HG03342 (cell line): ENCODE results near the gene ARHGEF12.
A peak's percentile ranks its signal among the peaks of the same experiment; 100 is the strongest.

Experiments
- ATAC-seq: cut with Tn5 transposase; IDR thresholded peaks from one replicate; pipeline ENCODE4 v1.9.1; 2021; ENCODE audit warnings: mild to moderate bottlenecking, moderate library complexity; ENCODE audit not compliant: unreplicated experiment

Gene ARHGEF12

DNA sequence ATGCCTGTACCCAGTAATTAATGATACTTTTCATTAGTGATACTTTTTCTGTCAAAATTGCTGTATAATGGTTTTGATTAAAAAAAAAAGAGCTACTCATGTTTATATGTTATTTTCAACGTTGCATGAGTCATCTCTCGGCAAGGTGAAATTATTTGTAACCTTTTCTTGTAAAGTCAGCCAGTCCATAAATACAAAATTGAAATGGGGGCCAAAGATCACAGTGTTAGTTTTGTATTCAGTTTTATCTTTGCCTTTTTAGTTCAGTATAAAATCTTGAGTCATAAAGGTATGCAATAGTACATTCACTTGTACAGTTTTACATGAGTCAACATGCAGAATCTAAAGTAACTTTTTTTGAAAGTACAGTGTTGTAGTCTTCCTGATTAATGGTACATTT, 4.3 kb downstream of the ARHGEF12 start:
- no peak for ATAC-seq

DNA sequence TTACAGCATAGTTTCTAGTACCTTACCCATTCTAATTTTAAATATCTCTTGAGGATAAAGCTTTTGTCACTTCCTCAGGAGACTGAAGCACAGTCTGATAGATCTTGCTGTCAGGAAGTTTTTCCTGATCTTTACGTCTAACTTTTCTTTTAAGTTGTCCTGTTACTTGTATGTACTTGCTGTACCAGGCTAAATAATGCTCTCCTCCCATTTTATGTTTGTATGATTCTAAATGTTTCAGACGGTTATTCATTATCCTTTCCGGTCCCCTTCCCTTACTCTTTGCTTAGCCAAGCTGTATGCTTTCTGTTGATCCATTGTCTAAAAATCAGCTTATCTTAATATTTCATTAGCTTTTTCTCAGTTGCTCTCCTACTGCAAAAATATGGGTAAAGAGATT, 6.0 kb downstream of the ARHGEF12 start:
- ATAC-seq: no peak

DNA sequence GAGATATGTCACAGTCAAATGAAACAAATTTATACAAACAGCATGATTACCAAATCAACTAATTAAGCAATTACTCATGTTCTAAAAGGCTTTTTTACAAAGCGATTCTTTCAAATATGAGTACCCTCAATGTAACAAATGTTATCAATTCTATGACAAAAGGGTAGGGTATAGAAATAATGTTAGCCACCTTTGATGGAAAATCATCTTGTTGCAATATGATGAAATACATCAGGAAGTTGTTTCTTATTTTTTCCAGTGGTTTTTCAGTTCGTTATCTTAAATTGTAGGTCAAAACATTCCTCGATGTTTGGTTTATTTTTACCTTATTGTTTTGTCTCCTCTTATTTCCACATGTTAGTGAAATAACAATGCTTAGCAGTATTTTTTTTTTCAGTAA, 6.5 kb downstream of the ARHGEF12 start:
- ATAC-seq: no peak

DNA sequence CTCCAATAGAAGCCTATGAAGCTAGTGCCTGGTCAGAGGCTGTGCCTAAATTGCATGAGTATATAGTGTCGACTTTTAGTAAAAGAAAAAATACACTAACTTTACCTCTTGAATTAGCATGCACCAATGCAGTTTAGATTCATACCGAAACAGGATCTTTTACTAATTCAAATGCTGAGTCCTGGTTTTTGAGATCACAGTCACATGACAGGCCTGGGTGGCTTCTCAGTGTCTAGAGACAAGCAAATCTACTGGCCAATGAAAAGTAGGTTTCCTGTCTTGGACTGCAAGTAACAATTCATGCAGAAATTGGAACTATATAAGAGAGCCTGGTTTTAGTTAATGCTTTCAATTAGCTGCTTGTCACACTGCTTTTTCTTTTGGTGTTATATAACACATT, 7.2 kb downstream of the ARHGEF12 start:
- peak; percentile 56 for ATAC-seq

DNA sequence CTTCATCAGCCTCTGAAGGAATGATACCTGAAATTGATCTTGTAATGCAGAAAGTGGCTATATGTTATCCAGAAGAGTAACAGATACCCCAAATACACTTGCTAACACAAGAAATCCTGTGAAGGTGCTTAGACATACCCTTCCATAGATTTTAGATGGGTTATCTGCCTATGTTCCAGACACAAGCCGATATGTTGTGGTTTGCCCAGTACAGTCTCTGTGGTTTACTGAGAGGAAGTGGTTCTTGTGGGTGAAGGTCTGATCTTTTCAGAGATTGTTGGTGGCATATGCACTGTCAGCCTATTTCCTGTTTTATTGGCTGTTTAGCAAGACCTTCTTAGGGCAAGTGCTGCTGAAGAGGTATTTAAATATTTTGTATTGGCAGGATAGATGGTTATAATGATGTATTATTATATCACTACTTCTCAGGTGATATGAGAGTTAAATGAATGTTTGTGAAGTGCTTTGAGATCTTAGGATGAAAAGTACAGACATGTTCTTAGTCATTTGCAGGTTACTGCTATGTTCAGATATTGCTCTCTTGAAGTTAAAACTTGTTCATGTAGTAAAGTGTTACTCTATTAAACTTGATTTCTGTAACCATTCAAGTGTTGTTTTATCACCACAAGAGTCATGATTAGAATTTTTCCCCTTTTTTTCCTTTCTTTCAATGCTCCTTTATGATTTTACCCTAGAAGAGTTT, 8.2 kb downstream of the ARHGEF12 start:
- peak; percentile 69 for ATAC-seq

DNA sequence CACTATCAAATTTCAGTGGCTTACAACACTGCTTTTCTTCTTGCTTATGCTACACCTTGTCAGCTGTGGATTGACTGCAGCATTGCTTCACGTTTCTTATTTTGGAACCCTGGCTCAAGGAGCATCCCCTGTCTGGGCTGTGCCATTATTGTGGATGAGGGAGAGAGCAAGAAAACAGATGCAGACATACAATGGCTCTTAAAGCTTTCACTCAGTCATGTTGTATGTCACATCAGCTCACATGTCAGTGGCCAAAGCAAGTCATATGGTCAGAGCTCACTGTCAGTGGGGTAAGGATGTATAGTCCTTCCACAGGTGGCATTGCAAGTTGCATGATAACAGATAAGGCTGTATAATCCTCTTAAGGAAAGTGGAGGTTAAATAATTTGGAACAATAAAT, 10.0 kb downstream of the ARHGEF12 start:
- no peak for ATAC-seq

DNA sequence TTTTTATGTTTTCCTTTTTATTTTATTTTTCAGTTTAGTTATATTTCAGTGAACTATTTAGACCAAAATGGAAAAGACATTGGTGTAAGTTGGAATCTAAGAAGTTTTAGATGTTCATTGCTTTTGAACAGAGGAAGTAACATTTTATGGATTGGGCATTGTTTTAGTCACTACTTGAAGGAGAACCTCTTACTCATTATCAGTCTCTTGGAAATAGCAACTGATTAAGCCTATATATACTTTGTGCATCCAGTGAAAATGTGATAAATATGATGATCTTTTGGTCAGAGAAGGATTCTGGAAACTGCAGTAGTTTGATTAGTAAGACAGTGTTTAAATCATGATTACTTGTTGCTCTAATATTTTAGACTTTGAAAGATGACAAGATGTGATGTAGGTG, 14.4 kb downstream of the ARHGEF12 start:
- ATAC-seq: no peak

DNA sequence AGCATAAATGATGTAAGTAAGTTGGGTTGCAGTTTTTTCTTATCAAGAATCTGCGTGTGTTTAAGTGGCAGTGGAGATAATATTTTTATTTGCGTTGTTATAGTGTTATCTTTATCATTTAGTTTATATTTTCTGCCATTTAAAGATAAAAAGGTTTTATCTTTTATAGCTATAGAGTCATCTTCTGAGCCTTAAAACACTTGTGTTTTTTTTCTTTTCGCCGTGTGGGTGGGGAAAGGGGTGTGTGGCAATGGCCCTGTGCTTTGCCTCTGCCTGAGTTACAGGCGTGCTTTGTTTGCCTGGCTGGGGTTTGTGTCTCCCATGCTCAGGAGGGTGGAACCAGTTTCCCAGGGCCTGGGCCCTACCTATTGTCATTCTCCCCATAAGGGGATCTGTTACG, 16.2 kb downstream of the ARHGEF12 start:
- ATAC-seq: no peak

DNA sequence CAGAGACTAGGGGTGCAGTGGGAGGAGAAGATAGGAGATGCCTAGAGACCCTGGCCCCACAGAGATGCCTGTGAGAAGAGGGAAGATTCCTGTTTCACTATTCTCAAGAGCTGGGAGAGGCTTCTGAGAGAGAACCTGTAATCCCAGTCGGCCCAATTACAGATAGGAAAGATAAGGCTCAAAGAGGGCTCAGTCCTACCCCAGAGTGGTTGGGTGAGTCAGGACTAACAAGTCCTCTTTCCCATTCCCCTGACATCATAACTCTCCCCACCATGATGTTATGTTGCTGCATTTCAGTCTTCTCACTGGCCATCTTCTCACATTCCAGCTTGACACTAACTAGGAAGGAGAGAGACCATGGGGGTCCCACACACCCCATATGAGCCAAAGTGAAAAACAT, 17.9 kb downstream of the ARHGEF12 start:
- ATAC-seq: no peak

DNA sequence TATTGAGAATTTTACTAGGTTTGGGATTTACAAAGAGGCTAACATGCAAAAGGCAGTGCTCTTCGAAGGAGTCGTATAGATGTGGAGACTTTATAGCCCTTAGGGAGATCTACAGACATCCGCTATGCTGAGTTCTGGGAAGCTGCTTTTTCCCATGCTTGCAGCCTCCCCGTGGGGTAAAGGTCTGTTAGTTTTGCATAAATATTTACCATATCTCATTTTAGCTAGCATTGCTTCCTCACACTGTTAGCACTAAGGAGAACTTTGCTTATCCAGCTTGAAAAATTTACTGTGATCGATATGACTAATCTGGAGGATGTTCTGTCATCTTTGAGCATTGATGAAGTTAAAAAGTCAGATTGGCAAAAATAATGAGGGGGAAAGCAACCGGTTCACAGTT, 18.6 kb downstream of the ARHGEF12 start:
- no peak for ATAC-seq

DNA sequence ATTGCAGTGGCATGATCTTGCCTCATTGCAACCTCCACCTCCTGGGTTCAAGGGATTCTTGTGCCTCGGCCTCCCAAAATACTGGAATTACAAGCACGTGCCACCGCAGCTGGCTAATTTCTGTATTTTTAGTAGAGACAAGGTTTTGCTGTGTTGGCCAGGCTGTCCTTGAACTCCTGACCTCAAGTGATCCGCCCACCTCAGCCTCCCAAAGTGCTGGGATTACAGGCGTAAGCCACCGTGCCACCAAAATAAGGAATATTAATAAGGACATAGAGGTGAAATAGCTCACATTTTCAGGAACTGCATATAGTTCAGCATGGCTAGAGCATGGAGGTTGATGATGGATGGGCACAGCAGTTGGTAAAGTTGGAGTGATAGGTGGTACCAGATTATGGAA, 21.4 kb downstream of the ARHGEF12 start:
- no peak for ATAC-seq

DNA sequence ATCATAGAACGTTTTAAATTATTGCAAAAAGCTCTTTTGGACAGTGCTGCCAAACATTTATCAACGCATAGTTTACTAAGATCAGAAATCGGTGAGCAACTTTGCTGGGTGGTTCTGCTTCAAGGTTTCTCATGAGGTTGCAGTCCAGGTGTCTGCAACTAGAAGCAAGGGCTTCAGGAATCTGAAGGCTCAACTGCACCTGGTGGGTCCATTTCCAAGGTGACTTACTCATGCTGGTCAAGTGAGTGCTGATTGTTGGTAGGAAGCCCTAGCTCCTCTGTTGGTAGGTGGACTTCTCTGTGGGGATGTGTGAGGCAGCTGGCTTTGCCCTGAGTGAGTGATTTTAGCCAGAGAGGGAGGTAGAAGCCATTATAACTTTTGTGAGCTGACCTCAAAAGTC, 22.5 kb downstream of the ARHGEF12 start:
- no peak for ATAC-seq

DNA sequence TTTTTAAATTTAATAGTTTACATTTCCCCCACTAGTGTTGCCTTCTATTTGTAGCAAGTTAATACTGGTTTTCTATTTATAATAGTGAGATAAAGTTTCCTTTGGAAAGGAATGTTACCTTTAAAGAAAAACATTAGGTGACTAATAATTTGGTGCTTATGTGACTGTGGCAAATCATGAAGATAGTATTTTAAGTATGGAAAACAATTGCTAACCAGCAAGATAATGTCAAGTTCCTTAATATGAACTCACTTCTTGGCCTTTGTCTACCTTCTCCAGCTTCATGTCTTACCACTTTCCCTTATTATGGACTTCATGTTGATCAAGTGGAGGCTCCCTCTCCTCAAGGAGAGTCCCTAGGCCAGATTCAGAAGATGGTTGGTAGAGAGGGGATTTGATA, 27.2 kb downstream of the ARHGEF12 start:
- no peak for ATAC-seq

DNA sequence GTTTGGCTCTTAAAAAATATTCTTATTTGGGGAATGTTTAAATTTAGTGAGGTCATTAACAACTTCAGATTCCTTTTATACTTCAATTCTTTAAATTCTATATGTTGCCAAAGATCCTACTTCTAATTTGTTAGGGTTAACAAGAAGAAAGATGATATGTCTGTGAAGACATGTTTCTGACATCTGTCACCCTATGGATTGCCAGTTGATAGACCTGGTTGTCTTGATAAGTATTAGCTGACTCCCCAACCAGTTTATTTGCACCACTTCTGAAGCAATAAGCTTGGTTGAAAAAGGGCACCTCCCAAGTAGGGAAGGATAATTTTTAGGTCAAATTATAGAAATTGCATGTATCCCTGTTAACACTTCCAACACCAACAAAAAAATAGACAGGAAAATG, 29.3 kb downstream of the ARHGEF12 start:
- ATAC-seq: no peak

DNA sequence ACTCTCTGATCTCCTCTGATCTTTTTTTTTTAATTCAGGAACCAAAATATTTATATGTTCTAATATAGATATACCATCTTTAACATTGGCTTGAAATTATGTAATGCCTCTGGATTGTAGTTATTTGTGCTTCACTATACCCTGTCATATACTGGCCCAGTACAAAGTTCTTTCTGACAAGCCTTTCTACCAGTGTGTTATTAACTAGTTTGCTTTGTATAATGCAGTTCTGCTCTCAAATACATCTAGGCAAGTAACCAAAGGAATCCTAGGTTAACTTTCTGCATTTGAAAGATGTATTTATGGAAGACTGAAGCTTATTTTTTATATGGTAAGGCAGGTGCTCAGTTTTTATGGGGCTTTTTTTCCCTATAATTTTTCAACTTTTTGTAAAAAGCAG, 36.1 kb downstream of the ARHGEF12 start:
- ATAC-seq: no peak

DNA sequence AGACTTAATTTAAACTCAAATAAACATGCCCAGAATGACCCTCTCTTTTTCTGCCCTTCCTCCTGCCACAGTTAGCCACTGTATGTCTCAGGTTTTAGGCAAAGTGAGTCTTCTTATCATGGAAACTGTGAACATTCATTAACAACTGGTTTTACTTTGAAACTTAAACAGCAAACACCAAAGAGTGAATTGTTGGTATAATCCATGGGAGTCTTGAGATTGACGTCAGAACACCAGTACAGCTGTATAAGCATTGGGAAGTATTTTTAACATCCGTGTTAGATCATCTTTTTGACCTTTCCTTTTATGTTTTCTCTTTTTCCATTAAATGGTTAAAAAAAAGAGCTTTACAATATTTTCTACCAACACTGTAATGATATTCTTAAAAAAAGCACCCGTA, 38.9 kb downstream of the ARHGEF12 start:
- no peak for ATAC-seq

DNA sequence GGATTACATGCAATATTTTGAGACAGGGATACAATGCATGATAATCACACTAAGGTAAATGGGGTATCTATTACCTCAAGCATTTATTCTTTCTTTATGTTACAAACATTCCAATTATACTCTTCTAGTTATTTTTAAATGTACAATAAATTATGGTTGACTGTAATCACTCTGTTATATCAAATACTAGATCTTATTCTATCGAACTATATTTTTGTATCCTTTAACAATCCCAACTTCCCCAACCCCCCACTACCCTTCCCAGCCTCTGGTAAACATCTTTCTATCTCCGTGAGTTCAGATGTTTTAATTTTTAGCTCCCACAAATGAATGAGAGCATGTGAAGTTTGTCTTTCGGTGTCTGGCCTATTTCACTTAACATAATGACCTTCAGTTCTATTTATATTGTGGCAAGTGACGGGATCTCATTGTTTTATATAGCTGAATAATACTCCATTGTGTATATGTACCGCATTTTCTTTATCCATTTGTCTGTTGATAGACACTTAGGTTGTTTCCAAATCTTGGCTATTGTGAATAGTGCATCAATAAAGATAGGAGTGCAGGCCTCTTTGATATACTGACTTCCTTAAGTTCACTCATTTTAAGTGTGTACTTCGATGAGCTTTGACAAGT, 40.5 kb downstream of the ARHGEF12 start:
- ATAC-seq: no peak

DNA sequence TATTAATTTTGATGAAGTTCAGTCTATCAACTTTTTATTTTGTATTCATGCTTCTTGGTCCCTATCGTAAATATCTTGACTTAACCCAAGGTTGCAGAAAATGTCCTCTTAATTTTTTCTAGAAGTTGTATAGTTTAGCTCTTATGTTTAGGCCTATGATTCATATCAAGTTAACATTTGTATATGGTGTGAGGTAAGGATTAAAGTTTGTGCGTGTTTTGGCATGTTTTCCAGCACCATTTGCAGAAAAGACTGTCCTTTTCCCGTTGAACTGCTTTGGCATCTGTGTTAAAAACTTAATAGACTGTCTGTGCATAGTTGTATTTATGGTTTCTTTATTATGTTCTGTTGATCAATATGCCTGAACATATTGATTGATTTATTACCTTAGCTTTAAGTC, 42.3 kb downstream of the ARHGEF12 start:
- no peak for ATAC-seq

DNA sequence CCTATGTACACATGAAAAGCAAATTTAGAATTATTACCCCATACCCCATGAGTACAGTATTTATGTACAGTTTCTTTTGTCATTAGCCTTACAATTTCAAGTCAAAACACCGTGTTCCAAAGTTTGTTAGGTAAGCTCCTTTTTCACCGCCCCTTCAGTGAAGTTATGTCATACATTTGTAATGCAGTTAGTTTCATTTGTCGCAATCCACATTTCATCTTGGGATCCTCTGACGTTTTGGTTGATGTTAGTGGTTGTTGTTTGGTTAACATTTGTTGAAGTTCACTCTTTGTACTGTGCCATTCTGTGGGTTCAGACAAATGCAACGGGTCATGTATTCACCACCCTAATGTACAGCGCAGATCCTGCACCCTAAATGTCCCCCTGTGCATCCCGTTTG, 45.2 kb downstream of the ARHGEF12 start:
- ATAC-seq: no peak

DNA sequence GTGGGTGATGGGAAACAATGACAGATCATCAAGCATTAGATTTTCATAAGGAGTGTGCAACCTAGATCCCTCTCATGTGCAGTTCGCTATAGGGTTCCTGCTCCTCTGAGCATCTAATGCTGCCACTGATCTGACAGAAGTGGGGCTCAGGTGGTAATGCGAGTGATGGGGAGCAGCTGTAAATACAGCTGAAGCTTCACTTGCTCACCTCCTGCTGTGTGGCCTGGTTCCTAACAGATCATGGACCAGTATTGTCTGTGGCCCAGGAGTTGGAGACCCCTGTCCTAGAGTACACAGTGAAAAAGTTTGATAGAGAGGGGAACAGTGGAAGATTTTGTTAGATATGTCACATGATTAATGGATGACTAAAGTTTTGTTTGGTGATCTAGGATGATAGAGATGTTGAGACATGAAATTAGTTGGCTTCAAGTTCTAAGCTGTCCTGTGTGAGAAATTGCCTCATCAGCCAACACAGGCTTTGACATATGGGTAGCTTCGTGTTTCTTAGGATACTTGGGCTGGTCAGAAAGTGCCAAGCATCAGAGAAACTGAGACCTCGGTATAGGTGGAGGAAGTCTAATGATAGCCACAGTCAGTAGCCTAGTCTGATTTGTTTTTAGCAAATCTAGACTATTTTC, 47.4 kb downstream of the ARHGEF12 start:
- no peak for ATAC-seq

DNA sequence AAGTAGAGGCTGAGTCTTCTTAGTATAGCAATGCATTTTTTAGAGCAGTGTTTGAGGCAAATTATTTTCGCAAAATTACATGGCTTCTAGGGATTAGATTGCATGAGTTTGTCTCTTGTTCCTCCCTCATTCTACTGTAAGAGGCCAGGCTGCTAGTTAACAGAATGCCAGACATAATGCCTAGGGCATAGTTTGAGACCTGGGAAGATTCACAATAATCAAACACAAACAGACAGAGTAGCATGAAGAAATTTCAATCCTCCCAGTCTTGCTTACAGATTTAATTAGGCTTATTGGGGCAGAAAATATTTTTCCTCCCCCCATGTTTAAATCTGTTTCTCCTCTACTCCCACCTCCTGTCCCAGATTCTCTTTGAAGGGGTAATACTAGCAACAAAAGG, 48.3 kb downstream of the ARHGEF12 start:
- no peak for ATAC-seq

DNA sequence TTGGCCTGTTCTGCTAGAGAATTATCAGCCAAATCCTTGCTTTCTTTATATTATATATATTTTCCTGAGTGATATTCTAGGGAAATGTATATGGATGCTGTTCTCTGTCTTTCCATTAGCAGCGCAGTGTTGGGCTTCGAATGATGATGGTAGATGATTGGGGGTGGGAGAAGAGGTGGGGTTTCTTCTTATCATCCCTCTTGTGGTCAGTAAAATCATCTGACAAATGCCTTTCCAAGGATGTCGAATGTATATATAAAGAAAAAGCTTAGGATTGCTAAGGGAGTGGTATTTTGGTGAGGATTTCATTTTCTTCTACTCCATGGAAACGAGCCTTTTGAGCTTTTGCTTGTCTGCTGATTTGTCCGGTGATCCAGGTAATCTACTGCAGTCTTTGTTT, 48.9 kb downstream of the ARHGEF12 start:
- no peak for ATAC-seq

DNA sequence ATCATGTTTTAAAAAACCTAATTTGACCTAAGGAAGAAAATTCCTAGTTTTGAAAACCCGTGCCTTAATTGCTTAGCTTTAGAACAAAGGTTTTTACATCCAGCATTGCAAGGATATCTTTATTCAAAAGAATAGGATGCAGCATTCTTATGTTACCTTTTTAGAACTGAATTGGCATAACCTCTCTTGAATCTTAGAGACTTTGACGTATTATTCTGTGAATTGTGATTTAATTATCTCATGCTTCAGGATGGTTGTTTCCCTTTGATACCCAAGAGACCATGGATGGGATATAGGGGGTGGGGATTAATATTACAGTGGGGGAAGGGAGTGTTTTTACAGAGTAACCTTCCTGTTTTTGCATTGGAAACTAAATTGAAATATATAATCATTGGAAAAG, 49.4 kb downstream of the ARHGEF12 start:
- ATAC-seq: no peak
